Astrocyte (in vitro differentiated cells and primary cell): ENCODE data around the gene SHQ1.

ENCODE experiments used
- EZH2 ChIP-seq: IDR thresholded peaks from 2 replicates; pipeline ENCODE4 v1.6.1; 2012; ENCODE audit warnings: mild to moderate bottlenecking, low read length, inconsistent platforms; ENCODE audit not compliant: insufficient read depth
- TF ChIP-seq, protein P1 (sequence below): IDR thresholded peaks from 2 replicates; pipeline ENCODE4 v1.5.1; 2011; ENCODE audit warnings: low read depth, mild to moderate bottlenecking, inconsistent platforms, low read length, moderate library complexity; ENCODE audit not compliant: insufficient read depth

DNA sequence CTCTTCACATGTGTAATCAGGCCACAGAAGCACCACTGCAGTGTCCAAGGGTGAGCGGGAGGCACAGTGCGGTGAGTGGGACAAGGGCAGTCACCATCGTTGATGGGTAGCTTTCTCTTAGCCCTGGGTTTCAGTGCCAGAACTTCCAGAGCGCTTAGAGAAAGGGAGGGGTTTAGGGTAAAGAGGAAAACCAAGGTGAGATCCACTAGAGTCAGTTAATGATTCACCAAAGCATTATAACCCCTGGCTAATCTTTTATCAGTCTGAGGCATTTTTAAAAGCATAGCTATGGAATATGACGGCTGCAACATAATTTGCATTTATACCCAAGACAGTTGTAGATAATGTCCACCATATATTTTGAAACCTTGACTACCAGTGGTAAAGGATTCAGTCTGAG is 94.8 kb downstream of the SHQ1 start:
- TF ChIP-seq, protein P1, sequence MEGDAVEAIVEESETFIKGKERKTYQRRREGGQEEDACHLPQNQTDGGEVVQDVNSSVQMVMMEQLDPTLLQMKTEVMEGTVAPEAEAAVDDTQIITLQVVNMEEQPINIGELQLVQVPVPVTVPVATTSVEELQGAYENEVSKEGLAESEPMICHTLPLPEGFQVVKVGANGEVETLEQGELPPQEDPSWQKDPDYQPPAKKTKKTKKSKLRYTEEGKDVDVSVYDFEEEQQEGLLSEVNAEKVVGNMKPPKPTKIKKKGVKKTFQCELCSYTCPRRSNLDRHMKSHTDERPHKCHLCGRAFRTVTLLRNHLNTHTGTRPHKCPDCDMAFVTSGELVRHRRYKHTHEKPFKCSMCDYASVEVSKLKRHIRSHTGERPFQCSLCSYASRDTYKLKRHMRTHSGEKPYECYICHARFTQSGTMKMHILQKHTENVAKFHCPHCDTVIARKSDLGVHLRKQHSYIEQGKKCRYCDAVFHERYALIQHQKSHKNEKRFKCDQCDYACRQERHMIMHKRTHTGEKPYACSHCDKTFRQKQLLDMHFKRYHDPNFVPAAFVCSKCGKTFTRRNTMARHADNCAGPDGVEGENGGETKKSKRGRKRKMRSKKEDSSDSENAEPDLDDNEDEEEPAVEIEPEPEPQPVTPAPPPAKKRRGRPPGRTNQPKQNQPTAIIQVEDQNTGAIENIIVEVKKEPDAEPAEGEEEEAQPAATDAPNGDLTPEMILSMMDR, result no peak
- no peak for TF ChIP-seq EZH2
